Measurements from ENCODE around the gene NRG2. TPM values are rescaled to one million over a fixed set of nuclear protein-coding genes. Genes with fewer than 3 reads are reported as not detected.

The NRG2 gene
- total RNA-seq, 6 experiments from 2014 or later, result 0.07 to 0.77 (median 0.14) TPM; not detected in 1

DNA sequence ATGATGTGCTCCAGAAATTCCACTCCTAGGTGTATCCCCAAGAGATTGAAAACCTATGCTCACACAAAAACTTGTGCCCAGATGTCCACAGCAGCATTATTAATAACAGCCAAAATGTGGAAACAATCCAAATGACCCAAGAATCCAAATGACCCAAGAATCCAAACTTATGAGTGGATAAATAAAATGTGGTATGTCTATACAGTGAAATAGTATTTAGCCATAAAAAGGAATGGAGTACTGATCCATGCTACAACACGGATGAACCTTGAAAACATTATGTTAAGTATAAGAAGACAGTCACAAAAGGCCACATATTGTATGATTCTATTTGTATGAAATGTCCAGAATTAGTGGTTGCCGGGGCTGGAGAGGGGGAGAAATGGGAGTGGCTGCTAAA lies 167.1 kb downstream of the NRG2 start:
- no peaks in the 10 kb centered on the region for H3K9me3 ChIP-seq
- H3K36me3 ChIP-seq, result no peaks in the 10 kb centered on the region
- no peaks in the 10 kb centered on the region for H3K4me1 ChIP-seq
- no peak for ATAC-seq
- no peak for DNase-seq
- H3K27me3 ChIP-seq, result no peaks in the 10 kb centered on the region
- H3K27ac ChIP-seq, result no peak overlapping the region
- 96% methylated on average over 2 of the region's 2 CpGs for WGBS (ENCODE audit: insufficient coverage, low coverage, low lambda C conversion rate, missing lambda C conversion rate)
- no peak overlapping the region for H3K4me3 ChIP-seq
- TF ChIP-seq CTCF (IDR thresholded peaks at IDR 0.05), result no peak
- TF ChIP-seq POLR2A (IDR thresholded peaks at IDR 0.05), result no peak
- intact Hi-C loops (cut with DNase I), result no loop called here

- ATAC-seq, result no peak
- intact Hi-C loops (cut with DNase I), result no loop called here
- Histone ChIP-seq H3K36me3 (no peaks in the 10 kb centered on the region), H3K27me3 (no peaks in the 10 kb centered on the region), H3K4me3 (no peak overlapping the region), H3K4me1 (no peaks in the 10 kb centered on the region), H3K9me3 (no peaks in the 10 kb centered on the region), H3K27ac (no peak overlapping the region)
- DNase-seq, result peak in 1 of 3 donors; percentile 34
- TF ChIP-seq POLR2A (IDR thresholded peaks at IDR 0.05) (no peak), CTCF (IDR thresholded peaks at IDR 0.05) (no peak)
- 37% methylated on average over 4 of the region's 16 CpGs for WGBS (ENCODE audit: insufficient coverage, low coverage, low lambda C conversion rate, missing lambda C conversion rate)
These were observed 170.0 kb downstream of the NRG2 start for GRCh38 chr5:139872851-139873794.

- Histone ChIP-seq H3K27ac (no peak overlapping the region), H3K4me3 (no peak overlapping the region), H3K9me3 (no peaks in the 10 kb centered on the region), H3K4me1 (no peaks in the 10 kb centered on the region), H3K36me3 (no peaks in the 10 kb centered on the region), H3K27me3 (no peaks in the 10 kb centered on the region)
- DNase-seq (peak in 1 of 3 donors; percentile 26), ATAC-seq (no peak)
- WGBS (ENCODE audit: insufficient coverage, low coverage, low lambda C conversion rate, missing lambda C conversion rate), result 51% methylated on average over 4 of the region's 9 CpGs
- intact Hi-C loops (cut with DNase I), result no loop called here
- TF ChIP-seq CTCF (IDR thresholded peaks at IDR 0.05) (no peak), POLR2A (IDR thresholded peaks at IDR 0.05) (no peak)
These were observed 170.9 kb downstream of the NRG2 start for GRCh38 chr5:139872052-139872766.

- WGBS (ENCODE audit: insufficient coverage, low coverage, low lambda C conversion rate, missing lambda C conversion rate), result 37% methylated on average over 2 of the region's 9 CpGs
- Histone ChIP-seq H3K27me3 (no peaks in the 10 kb centered on the region), H3K4me3 (no peak overlapping the region), H3K4me1 (no peaks in the 10 kb centered on the region), H3K36me3 (no peaks in the 10 kb centered on the region), H3K27ac (no peak overlapping the region), H3K9me3 (no peaks in the 10 kb centered on the region)
- DNase-seq, result no peak
- no peak for ATAC-seq
- intact Hi-C loops (cut with DNase I), result no loop called here
- TF ChIP-seq CTCF (IDR thresholded peaks at IDR 0.05) (no peak), POLR2A (IDR thresholded peaks at IDR 0.05) (no peak)
These were observed 171.5 kb downstream of the NRG2 start for GRCh38 chr5:139871614-139872013.
